ENCODE measurements around the gene SLC35A3. TPM values are rescaled to one million over a fixed set of nuclear protein-coding genes. Genes with fewer than 3 reads are reported as not detected.
"Not testable (repeated sequence)": the region's sequence is repeated elsewhere in the genome, so short reads cannot be mapped to it uniquely, and the experiment has no call there.

SLC35A3 gene
- total RNA-seq, 1 donor from 2014 or later, result 25.3 TPM

DNA sequence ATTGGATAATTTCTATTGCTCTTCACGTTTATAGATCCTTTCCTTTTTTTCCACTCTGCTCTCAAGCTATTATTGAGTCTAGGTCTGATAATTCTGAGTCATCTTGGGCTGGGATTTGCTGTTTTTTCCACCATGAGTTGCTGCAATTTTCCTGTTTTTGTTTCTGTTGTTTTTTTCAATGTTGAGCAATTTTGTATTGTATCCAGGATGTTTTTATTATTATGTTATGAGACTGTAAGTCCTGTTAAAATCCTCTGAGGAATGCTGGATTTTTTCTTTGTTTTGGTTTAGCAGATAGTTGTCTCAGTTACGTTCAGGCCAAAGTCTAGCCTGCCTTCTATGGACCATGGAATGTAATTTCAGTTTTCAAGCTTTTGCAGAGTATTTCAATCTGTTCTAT lies 13.0 kb upstream of the SLC35A3 start:
- Histone ChIP-seq H3K36me3 (ENCODE audit: control insufficient read depth, insufficient read depth, low read length) (no peaks in the 10 kb centered on the region), H3K4me3 (ENCODE audit: low read depth, low read length) (no peak overlapping the region), H3K27me3 (ENCODE audit: control insufficient read depth, insufficient read depth, low read length) (no peaks in the 10 kb centered on the region)
- DNase-seq (ENCODE audit: low read depth) (peak; percentile 24), FAIRE-seq (no peak)
- TF ChIP-seq, protein P1, sequence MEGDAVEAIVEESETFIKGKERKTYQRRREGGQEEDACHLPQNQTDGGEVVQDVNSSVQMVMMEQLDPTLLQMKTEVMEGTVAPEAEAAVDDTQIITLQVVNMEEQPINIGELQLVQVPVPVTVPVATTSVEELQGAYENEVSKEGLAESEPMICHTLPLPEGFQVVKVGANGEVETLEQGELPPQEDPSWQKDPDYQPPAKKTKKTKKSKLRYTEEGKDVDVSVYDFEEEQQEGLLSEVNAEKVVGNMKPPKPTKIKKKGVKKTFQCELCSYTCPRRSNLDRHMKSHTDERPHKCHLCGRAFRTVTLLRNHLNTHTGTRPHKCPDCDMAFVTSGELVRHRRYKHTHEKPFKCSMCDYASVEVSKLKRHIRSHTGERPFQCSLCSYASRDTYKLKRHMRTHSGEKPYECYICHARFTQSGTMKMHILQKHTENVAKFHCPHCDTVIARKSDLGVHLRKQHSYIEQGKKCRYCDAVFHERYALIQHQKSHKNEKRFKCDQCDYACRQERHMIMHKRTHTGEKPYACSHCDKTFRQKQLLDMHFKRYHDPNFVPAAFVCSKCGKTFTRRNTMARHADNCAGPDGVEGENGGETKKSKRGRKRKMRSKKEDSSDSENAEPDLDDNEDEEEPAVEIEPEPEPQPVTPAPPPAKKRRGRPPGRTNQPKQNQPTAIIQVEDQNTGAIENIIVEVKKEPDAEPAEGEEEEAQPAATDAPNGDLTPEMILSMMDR (IDR thresholded peaks at IDR 0.05; ENCODE audit: insufficient read depth, low read length, severe bottlenecking), result no peak

DNA sequence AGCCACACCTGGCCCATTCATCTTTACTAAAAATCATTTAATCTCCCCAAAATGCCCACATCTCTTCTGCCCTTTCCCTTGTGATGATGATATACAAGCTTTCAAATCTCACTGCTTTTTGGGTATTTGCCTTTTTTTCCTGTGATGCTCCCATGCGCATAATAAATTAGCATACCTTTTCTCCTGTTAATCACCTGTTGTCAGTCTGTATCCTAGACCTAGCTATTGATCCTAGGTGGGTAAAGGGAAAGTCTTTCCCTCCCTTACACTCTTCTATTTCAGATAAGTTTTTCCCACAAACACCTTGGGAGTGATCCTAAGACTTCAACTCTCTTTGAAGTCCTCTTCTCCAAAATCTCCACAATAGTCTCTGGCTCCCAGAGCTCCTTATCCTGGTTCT lies 12.0 kb upstream of the SLC35A3 start:
- Histone ChIP-seq H3K27me3 (ENCODE audit: control insufficient read depth, insufficient read depth, low read length) (no peaks in the 10 kb centered on the region), H3K4me3 (ENCODE audit: low read depth, low read length) (no peak overlapping the region), H3K36me3 (ENCODE audit: control insufficient read depth, insufficient read depth, low read length) (no peaks in the 10 kb centered on the region)
- no peak for DNase-seq (ENCODE audit: low read depth)
- FAIRE-seq, result no peak
- TF ChIP-seq, protein P1 (IDR thresholded peaks at IDR 0.05; ENCODE audit: insufficient read depth, low read length, severe bottlenecking), result no peak

DNA sequence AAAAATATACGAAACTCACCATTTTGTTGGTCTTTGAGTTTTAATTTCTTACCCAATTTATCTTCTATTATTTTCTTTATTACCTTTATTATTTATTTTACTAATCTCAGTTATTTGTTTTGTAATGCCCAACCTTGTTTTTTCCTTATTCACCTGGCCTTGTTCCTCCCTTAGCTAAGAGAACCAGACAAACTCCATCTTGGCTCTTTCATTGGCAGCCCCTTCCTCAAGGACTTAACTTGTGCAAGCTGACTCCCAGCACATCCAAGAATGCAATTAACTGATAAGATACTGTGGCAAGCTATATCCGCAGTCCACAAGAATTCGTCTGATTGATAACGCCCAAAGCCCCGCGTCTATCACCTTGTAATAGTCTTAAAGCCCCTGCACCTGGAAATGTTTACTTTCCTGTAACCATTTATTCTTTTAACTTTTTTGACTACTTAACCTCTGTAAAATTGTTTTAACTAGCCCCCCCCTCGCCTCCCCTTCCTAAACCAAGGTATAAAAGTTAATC lies 10.5 kb upstream of the SLC35A3 start:
- not testable (repeated sequence) for FAIRE-seq; H3K27me3 ChIP-seq (ENCODE audit: control insufficient read depth, insufficient read depth, low read length); DNase-seq (ENCODE audit: low read depth); H3K4me3 ChIP-seq (ENCODE audit: low read depth, low read length); H3K36me3 ChIP-seq (ENCODE audit: control insufficient read depth, insufficient read depth, low read length)

DNA sequence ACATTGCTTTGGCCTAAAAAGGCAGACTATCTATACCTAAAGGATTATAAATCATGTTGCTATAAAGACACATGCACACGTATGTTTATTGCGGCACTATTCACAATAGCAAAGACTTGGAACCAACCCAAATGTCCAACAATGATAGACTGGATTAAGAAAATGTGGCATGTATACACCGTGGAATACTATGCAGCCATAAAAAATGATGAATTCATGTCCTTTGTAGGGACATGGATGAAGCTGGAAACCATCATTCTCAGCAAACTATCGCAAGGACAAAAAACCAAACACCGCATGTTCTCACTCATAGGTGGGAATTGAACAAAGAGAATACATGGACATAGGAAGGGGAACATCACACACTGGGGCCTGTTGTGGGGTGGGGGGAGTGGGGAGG lies 9.5 kb upstream of the SLC35A3 start:
- H3K36me3 ChIP-seq (ENCODE audit: control insufficient read depth, insufficient read depth, low read length); FAIRE-seq; DNase-seq (ENCODE audit: low read depth); H3K4me3 ChIP-seq (ENCODE audit: low read depth, low read length); H3K27me3 ChIP-seq (ENCODE audit: control insufficient read depth, insufficient read depth, low read length): not testable (repeated sequence)

DNA sequence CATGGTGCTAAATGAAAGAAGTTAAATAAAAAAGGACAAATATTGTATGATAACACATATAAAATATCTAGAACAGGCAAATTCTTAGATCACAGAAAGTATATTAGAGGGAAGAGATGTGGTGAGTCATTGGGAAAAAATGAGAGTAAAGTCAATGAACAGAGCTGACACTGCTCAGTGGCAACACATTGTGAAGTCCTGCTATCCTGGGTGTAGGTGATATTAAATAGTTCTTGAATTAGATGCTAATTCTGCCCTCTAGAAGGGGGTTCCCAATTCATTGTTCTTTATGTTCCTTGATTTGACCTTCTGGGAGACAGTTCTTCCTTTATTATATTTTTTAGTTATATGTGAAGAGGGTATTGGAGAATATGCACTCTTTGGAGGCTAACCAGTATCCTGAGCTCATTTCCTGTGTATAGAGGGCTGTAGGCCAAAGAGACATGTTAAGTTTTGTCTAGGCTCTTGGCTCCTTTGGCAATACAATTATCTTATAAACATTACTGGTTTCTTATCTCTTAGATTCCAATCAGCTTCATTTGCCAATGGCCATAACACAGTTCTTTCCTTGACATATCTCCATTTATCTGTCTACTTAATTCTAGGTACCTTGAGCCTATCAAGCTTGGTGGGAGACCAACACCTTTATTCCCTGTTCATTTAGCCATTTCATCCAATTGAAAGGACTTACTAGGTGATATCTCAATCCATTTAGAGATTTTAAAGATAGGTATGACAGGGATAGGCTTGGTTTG lies 6.6 kb upstream of the SLC35A3 start:
- no peak overlapping the region for H3K4me3 ChIP-seq (ENCODE audit: low read depth, low read length)
- peak; percentile 76 for DNase-seq (ENCODE audit: low read depth)

DNA sequence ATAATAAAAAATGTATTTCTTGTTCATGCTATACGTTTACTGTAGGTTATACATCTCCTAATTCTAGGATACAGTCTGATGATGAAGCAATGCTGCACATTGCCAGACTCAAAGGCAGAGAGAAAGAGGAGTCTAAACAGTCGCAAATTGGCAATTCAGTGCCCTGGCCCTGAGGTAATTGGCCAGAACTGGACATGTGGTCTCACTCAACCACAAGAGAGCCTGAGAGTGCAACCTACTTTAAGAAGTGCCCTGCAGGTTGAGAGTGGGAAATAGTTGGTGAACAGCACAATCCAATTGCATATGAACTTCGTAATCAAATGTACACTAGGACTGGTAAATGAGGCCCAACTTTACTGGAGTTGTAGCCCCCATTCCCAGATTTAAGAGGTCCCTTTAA lies 5.0 kb upstream of the SLC35A3 start:
- FAIRE-seq, result no peak
- Histone ChIP-seq H3K27me3 (ENCODE audit: control insufficient read depth, insufficient read depth, low read length) (no peaks in the 10 kb centered on the region), H3K36me3 (ENCODE audit: control insufficient read depth, insufficient read depth, low read length) (no peaks in the 10 kb centered on the region), H3K4me3 (ENCODE audit: low read depth, low read length) (no peak overlapping the region)
- TF ChIP-seq, protein P1 (IDR thresholded peaks at IDR 0.05; ENCODE audit: insufficient read depth, low read length, severe bottlenecking), result no peak
- no peak for DNase-seq (ENCODE audit: low read depth)

More for the DNA sequence above, 6.6 kb upstream of the SLC35A3 start:
- TF ChIP-seq, protein P1 (IDR thresholded peaks at IDR 0.05; ENCODE audit: insufficient read depth, low read length, severe bottlenecking), result no peak
- no peak for FAIRE-seq
- H3K27me3 ChIP-seq (ENCODE audit: control insufficient read depth, insufficient read depth, low read length), result no peaks in the 10 kb centered on the region
- H3K36me3 ChIP-seq (ENCODE audit: control insufficient read depth, insufficient read depth, low read length), result no peaks in the 10 kb centered on the region

Data from bronchial epithelial cell (primary cell).